UCSD-AML1 (cell line): ENCODE measurements around the gene MME.
"Not testable (repeated sequence)": the region's sequence is repeated elsewhere in the genome, so short reads cannot be mapped to it uniquely, and the experiment has no call there.

Experiments used
- DNase-seq: peaks from one replicate; lab custom pipeline; 2025; ENCODE audit not compliant: unreplicated experiment; lab: John Stamatoyannopoulos, UW

Gene MME

GRCh38 chr3:155083313-155083905 is 3.3 kb downstream of the MME start:
- no peak for DNase-seq

DNA sequence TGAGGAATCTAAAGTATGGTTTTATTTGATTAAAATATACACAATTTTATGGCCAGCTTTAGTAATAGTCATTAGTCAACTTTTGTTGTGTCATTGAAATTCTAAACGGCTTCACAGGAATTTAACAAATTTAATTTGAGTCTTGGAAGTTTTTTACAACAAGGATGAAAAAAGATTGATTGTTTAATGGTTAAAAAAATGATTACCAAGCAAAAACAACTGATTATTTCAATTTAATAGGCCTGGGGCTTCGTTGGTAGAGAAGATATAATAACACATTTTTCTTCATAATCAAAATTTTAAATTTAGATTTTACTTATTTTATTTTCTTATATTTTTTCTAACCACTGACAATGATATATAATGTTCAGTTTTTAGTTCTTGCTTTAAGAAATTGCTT is 4.4 kb downstream of the MME start:
- no peak for DNase-seq

- DNase-seq = no peak
These were observed 5.9 kb downstream of the MME start for GRCh38 chr3:155086051-155086450.

DNA sequence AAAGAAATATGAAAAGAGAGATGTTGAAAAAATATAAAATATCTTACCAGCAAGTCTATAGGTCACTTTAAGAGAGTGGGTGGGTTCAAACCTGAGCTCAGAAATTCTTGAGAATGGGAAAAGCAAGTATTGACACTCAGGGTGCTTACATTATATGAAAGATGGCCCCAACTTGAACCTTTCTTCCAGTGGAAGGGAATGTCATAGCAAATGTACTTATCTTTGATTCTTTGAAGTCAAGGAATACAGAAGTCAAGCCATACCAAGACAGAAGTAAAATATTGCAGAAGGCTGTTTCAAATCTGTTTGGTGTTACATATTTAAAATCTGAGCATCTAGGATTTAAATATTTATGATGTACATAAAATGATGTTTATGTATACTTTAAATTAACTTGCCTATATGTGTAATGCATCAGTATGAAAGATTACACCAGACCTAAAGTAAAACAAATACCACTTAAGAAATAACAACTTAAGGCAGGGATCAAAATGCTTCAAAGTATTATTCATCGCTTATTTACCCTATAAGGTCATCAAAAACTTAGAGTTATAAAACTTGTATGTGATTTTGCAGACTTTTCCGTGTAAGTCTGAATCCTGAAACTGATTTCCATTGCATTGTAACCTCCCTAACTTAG is 8.7 kb downstream of the MME start:
- no peak for DNase-seq

- no peak for DNase-seq
These were observed 9.4 kb downstream of the MME start for GRCh38 chr3:155089495-155089894.

GRCh38 chr3:155093261-155093660 is 13.1 kb downstream of the MME start:
- DNase-seq = no peak

DNA sequence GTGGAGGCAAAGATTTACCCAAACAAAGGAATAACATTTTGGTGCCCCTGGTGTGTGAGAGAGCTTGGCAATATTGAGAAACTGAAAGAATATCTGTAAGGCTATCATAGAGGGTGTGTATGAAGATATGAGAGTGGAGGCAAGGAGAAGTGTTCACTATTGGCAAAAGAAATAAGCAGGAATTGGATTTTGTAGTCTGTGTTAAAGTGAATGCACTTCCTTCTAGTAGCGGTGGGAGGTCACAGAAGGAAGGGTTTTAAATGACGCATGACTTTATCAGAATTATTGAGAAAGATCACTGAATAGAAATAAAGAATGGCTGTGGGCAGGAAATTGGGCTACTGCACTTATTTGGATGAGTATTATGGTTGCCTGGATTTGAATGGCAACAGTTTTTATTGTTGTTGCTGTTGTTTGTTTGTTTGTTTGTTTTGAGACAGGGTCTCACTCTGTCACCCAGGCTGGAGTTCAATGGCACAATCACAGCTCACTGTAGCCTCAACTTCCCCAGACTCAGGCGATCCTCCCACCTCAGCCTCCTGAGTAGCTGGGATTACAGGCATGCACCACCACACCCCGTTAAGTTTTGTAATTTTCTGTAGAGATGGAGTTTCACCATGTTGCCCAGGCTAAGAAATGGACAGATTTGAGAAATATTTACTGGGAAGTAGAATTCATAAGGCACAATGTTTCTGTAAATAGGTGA is 16.3 kb downstream of the MME start:
- DNase-seq = no peak

DNA sequence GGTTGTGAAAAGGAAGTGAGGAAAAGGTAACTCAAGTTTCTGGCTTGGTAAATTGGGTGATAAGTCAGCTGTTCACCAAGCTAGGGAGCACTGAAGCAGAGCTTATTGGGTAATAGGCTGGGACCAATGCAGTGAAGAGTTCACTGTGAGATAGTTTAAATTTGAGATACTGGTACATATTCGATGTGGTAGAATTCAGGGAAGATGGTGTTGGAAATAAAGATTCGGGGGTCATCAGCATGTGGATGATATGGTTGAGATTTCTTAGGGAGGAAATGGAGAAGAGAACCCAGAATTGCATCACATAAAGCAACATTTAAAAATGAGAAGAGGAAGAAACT is 16.9 kb downstream of the MME start:
- no peak for DNase-seq

- DNase-seq = no peak
These were observed 21.3 kb downstream of the MME start for GRCh38 chr3:155101398-155101797.

- DNase-seq = no peak
These were observed 22.2 kb downstream of the MME start for GRCh38 chr3:155102329-155102728.

GRCh38 chr3:155103686-155104085 is 23.6 kb downstream of the MME start:
- no peak for DNase-seq

DNA sequence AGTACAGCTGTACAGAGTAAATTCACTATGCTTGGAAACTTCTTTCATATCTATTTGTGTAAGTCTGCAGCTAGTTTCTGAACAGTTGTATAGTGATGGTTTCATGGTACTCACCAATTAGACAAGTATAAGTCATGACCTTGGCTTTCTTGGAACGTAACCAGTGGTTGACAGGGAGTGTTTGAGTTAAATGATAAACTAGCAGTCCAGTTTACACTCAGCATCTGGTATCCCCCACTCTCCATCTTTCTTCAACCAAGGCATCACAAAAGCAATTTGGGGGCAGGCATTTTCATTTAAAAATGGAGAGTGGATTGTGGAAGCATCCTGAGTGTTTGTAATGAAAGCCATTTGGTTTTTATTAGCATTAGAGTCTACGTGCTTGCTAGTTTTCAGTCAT is 26.0 kb downstream of the MME start:
- no peak for DNase-seq

GRCh38 chr3:155110022-155110421 is 29.9 kb downstream of the MME start:
- DNase-seq = no peak

GRCh38 chr3:155110996-155111901 is 31.1 kb downstream of the MME start:
- DNase-seq = no peak

DNA sequence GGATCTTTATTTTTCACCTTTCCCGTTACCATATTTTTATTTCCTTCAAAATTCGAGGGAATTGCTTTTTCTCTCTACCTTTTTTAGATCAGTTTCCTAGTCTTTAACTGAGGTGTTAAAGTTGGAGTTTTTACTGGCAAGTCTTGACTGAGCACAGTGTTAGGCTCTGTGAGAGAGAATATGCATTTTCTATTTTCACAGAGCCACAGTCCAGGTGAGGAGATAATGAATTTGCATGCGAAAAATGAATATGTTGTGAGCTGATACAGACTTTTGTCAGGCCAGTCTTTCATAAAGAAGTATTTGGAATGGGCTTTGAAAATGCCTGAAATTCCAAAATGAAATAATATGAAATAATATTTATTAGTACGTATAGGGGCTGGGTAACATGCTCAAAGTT is 31.9 kb downstream of the MME start:
- DNase-seq = no peak

- no peak for DNase-seq
These were observed 32.7 kb downstream of the MME start for GRCh38 chr3:155112661-155113389.

GRCh38 chr3:155124745-155125144 is 44.6 kb downstream of the MME start:
- not testable (repeated sequence) for DNase-seq

GRCh38 chr3:155129396-155129795 is 49.3 kb downstream of the MME start:
- DNase-seq = no peak

DNA sequence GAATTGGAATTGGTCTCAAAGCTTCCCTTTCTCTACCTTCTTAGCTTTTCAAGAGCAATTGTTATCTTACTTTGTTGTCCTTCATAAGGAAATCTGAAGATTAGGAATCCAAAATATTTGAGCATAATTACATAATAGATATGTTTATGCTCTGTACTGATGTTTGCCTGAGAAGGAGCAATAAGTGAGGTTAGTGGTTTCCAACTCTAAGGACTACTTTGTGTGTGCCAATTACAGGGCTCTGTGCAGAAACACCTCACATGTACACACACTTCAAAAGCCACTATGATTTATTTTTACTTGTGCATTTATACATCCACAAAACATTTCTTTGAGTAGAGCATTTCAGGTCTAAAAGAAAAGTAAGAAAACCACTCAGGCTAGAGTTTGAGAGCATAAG is 49.9 kb downstream of the MME start:
- DNase-seq = no peak

GRCh38 chr3:155131104-155131503 is 51.0 kb downstream of the MME start:
- DNase-seq = no peak

GRCh38 chr3:155134311-155134710 is 54.2 kb downstream of the MME start:
- DNase-seq = not testable (repeated sequence)
